G401.6 (cell line): ENCODE results near the gene HOXC10.
A peak's percentile ranks its signal among the peaks of the same experiment; 100 is the strongest.

Source experiments
- FAIRE-seq: peaks from 2 replicates; lab custom pipeline; 2012; peaks lifted over from hg19 to GRCh38; lab: Jason Lieb, UNC

Gene HOXC10

GRCh38 chr12:53965281-53966084 is 19.5 kb upstream of the HOXC10 start:
- no peak for FAIRE-seq

GRCh38 chr12:53966085-53966384 is 18.9 kb upstream of the HOXC10 start:
- no peak for FAIRE-seq

GRCh38 chr12:53966385-53967133 is 18.4 kb upstream of the HOXC10 start:
- FAIRE-seq, result no peak

- no peak for FAIRE-seq
Observed at GRCh38 chr12:53967421-53967925, 17.5 kb upstream of the HOXC10 start.

- FAIRE-seq, result peak; percentile 88
Observed at GRCh38 chr12:53968214-53969127, 16.5 kb upstream of the HOXC10 start.

GRCh38 chr12:53969588-53970259 is 15.2 kb upstream of the HOXC10 start:
- no peak for FAIRE-seq

- no peak for FAIRE-seq
Observed at GRCh38 chr12:53970451-53970850, 14.5 kb upstream of the HOXC10 start.

GRCh38 chr12:53971129-53971528 is 13.8 kb upstream of the HOXC10 start:
- FAIRE-seq, result no peak

GRCh38 chr12:53971686-53972085 is 13.3 kb upstream of the HOXC10 start:
- no peak for FAIRE-seq

- no peak for FAIRE-seq
Observed at GRCh38 chr12:53972152-53972702, 12.7 kb upstream of the HOXC10 start.

GRCh38 chr12:53972722-53973235 is 12.2 kb upstream of the HOXC10 start, which contains the start of gene HOXC11:
HOXC11 (plus strand) TSS chr12:53973126; CDS start chr12:53973242, 116 bp downstream.
- no peak for FAIRE-seq

- no peak for FAIRE-seq
Observed at GRCh38 chr12:53973236-53974042, 11.5 kb upstream of the HOXC10 start.

- FAIRE-seq, result no peak
Observed at GRCh38 chr12:53974084-53975063, 10.6 kb upstream of the HOXC10 start, which contains the start of gene HOTAIR. HOTAIR (minus strand) TSS chr12:53974954.

- no peak for FAIRE-seq
Observed at GRCh38 chr12:53975064-53975471, 9.9 kb upstream of the HOXC10 start.

GRCh38 chr12:53975479-53976152 is 9.3 kb upstream of the HOXC10 start:
- no peak for FAIRE-seq

GRCh38 chr12:53976172-53976822 is 8.6 kb upstream of the HOXC10 start:
- peak; percentile 74 for FAIRE-seq

- FAIRE-seq, result no peak
Observed at GRCh38 chr12:53976823-53977595, 7.9 kb upstream of the HOXC10 start.
